Mucosa of rectum (tissue), 2 donors: ENCODE results near the gene FBXO38.

ENCODE experiments used
- H3K27ac ChIP-seq, 2 donors: one replicate each; pipeline ENCODE4 v1.7.0; 2013; ENCODE audit warnings: inconsistent platforms in 2 of 2, low read depth in 2 of 2, low read length in 2 of 2
- H3K27me3 ChIP-seq, 2 donors: one replicate each; pipeline ENCODE4 v1.7.0; 2013; ENCODE audit warnings: low read length in 2 of 2; ENCODE audit not compliant: control insufficient read depth in 2 of 2, insufficient read depth in 2 of 2
- H3K36me3 ChIP-seq, 2 donors: one replicate each; pipeline ENCODE4 v1.7.0; 2013; ENCODE audit warnings: low read length in 2 of 2; ENCODE audit not compliant: control insufficient read depth in 2 of 2, insufficient read depth in 2 of 2
- H3K4me1 ChIP-seq, 2 donors: one replicate each; pipeline ENCODE4 v1.7.0; 2013; ENCODE audit warnings: low read length in 2 of 2, mild to moderate bottlenecking in 1 of 2; ENCODE audit not compliant: control insufficient read depth in 2 of 2, insufficient read depth in 2 of 2
- H3K4me3 ChIP-seq, 2 donors: one replicate each; pipeline ENCODE4 v1.7.0; 2013; ENCODE audit warnings: low read length in 2 of 2
- H3K9ac ChIP-seq, 2 donors: one replicate each; pipeline ENCODE4 v1.7.0; 2013; ENCODE audit warnings: low read length in 2 of 2, low read depth in 1 of 2, mild to moderate bottlenecking in 1 of 2
- H3K9me3 ChIP-seq, 2 donors: one replicate each; pipeline ENCODE4 v1.7.0; 2013; ENCODE audit warnings: low read length in 2 of 2; ENCODE audit not compliant: control insufficient read depth in 2 of 2
- donor health status: healthy.
- donor health status: Normal muscosa, but diverticular disease.

FBXO38 gene

GRCh38 chr5:148482697-148483462, 99.1 kb downstream of the FBXO38 start:
- Histone ChIP-seq H3K9ac (no peak overlapping the region), H3K9me3 (no peaks in the 10 kb centered on the region), H3K4me3 (no peak overlapping the region), H3K27me3 (no peaks in the 10 kb centered on the region), H3K27ac (no peak overlapping the region), H3K4me1 (no peaks in the 10 kb centered on the region), H3K36me3 (no peaks in the 10 kb centered on the region)

GRCh38 chr5:148483750-148484149, 100.0 kb downstream of the FBXO38 start:
- Histone ChIP-seq H3K9me3 (no peaks in the 10 kb centered on the region), H3K4me1 (no peaks in the 10 kb centered on the region), H3K9ac (no peak overlapping the region), H3K27ac (no peak overlapping the region), H3K4me3 (no peak overlapping the region), H3K36me3 (no peaks in the 10 kb centered on the region), H3K27me3 (no peaks in the 10 kb centered on the region)

- Histone ChIP-seq H3K4me1 (no peaks in the 10 kb centered on the region), H3K4me3 (no peak overlapping the region), H3K27ac (no peak overlapping the region), H3K9ac (no peak overlapping the region), H3K36me3 (no peaks in the 10 kb centered on the region), H3K27me3 (peaks cover 0 to 2% of the 10 kb centered on the region in 2 donors), H3K9me3 (no peaks in the 10 kb centered on the region)
Measured at GRCh38 chr5:148484651-148485050, 100.9 kb downstream of the FBXO38 start.

- Histone ChIP-seq H3K27ac (no peak overlapping the region), H3K36me3 (no peaks in the 10 kb centered on the region), H3K27me3 (peaks cover 0 to 2% of the 10 kb centered on the region in 2 donors), H3K9ac (no peak overlapping the region), H3K4me3 (no peak overlapping the region), H3K9me3 (no peaks in the 10 kb centered on the region), H3K4me1 (no peaks in the 10 kb centered on the region)
Measured at GRCh38 chr5:148486456-148486855, 102.7 kb downstream of the FBXO38 start.

GRCh38 chr5:148488757-148489156, 105.0 kb downstream of the FBXO38 start:
- Histone ChIP-seq H3K27me3 (peaks cover 0 to 2% of the 10 kb centered on the region in 2 donors), H3K9ac (no peak overlapping the region), H3K36me3 (no peaks in the 10 kb centered on the region), H3K9me3 (no peaks in the 10 kb centered on the region), H3K4me1 (no peaks in the 10 kb centered on the region), H3K27ac (no peak overlapping the region), H3K4me3 (no peak overlapping the region)

GRCh38 chr5:148491015-148491792, 107.4 kb downstream of the FBXO38 start:
- no peaks in the 10 kb centered on the region for H3K9me3 ChIP-seq
- H3K27ac ChIP-seq = no peak overlapping the region
- no peak overlapping the region for H3K9ac ChIP-seq

GRCh38 chr5:148491793-148492184, 108.0 kb downstream of the FBXO38 start:
- no peak overlapping the region for H3K27ac ChIP-seq
- H3K36me3 ChIP-seq = no peaks in the 10 kb centered on the region
- H3K9ac ChIP-seq = no peak overlapping the region
- peaks cover 0 to 2% of the 10 kb centered on the region in 2 donors for H3K27me3 ChIP-seq
- H3K4me3 ChIP-seq = no peak overlapping the region
- no peaks in the 10 kb centered on the region for H3K9me3 ChIP-seq
- H3K4me1 ChIP-seq = no peaks in the 10 kb centered on the region

More at GRCh38 chr5:148491015-148491792, 107.4 kb downstream of the FBXO38 start:
- Histone ChIP-seq H3K4me3 (no peak overlapping the region), H3K27me3 (peaks cover 0 to 2% of the 10 kb centered on the region in 2 donors), H3K36me3 (no peaks in the 10 kb centered on the region), H3K4me1 (no peaks in the 10 kb centered on the region)

- Histone ChIP-seq H3K36me3 (no peaks in the 10 kb centered on the region), H3K27me3 (peaks cover 0 to 2% of the 10 kb centered on the region in 2 donors), H3K4me1 (no peaks in the 10 kb centered on the region), H3K27ac (no peak overlapping the region), H3K9me3 (no peaks in the 10 kb centered on the region), H3K4me3 (no peak overlapping the region), H3K9ac (no peak overlapping the region)
Measured at GRCh38 chr5:148492351-148492750, 108.6 kb downstream of the FBXO38 start.
